Activated gamma-delta T cell treated with anti-CD3 and anti-CD28 coated beads, Interleukin-2, amount 50 U/mL, for 16 hours (primary cell): ENCODE data around the gene LCA5L.
A peak's percentile ranks its signal among the peaks of the same experiment; 100 is the strongest.
"Not testable (repeated sequence)": the region's sequence is repeated elsewhere in the genome, so short reads cannot be mapped to it uniquely, and the experiment has no call there.

Experiments used
- DNase-seq: peaks from one replicate; pipeline ENCODE4 v3.0.0-alpha.2; 2020; ENCODE audit warnings: low read depth

LCA5L gene

GRCh38 chr21:39387461-39388037 lies 58.0 kb downstream of the LCA5L start:
- DNase-seq: peak; percentile 87

GRCh38 chr21:39386899-39387298 lies 58.7 kb downstream of the LCA5L start:
- DNase-seq: no peak

GRCh38 chr21:39386194-39386593 lies 59.4 kb downstream of the LCA5L start:
- DNase-seq: no peak

GRCh38 chr21:39385299-39386145 lies 60.1 kb downstream of the LCA5L start:
- DNase-seq: peak; percentile 42

- DNase-seq: no peak
These were observed 60.8 kb downstream of the LCA5L start for GRCh38 chr21:39384674-39385298.

GRCh38 chr21:39382096-39382495 lies 63.5 kb downstream of the LCA5L start:
- DNase-seq: not testable (repeated sequence)

- no peak for DNase-seq
These were observed 64.6 kb downstream of the LCA5L start for GRCh38 chr21:39381009-39381408.

- DNase-seq: peak; percentile 81
These were observed 65.3 kb downstream of the LCA5L start for GRCh38 chr21:39379986-39380891.

GRCh38 chr21:39377444-39378050 lies 68.0 kb downstream of the LCA5L start:
- DNase-seq: no peak

GRCh38 chr21:39375446-39375845 lies 70.1 kb downstream of the LCA5L start:
- no peak for DNase-seq

GRCh38 chr21:39374046-39374445 lies 71.5 kb downstream of the LCA5L start:
- DNase-seq: no peak

GRCh38 chr21:39373634-39374033 lies 71.9 kb downstream of the LCA5L start:
- DNase-seq: no peak

GRCh38 chr21:39369896-39370288 lies 75.7 kb downstream of the LCA5L start:
- DNase-seq: not testable (repeated sequence)

- no peak for DNase-seq
These were observed 77.8 kb downstream of the LCA5L start for GRCh38 chr21:39367783-39368182.

GRCh38 chr21:39366563-39366962 lies 79.0 kb downstream of the LCA5L start:
- DNase-seq: no peak

- no peak for DNase-seq
These were observed 80.6 kb downstream of the LCA5L start for GRCh38 chr21:39364949-39365348.

GRCh38 chr21:39363607-39364555 lies 81.7 kb downstream of the LCA5L start:
- no peak for DNase-seq

- no peak for DNase-seq
These were observed 82.8 kb downstream of the LCA5L start for GRCh38 chr21:39362733-39363132.

- no peak for DNase-seq
These were observed 86.2 kb downstream of the LCA5L start for GRCh38 chr21:39359382-39359781.
